HEK293T (cell line): Measurements from ENCODE around the gene CNGB1.

Source experiments
- FOXK2 ChIP-seq: fragments of 450-650 bp; IDR thresholded peaks from 2 replicates; pipeline ENCODE4 v1.6.1; 2016; ENCODE audit warnings: mild to moderate bottlenecking
- FOXM1 ChIP-seq: fragments of 450-650 bp; IDR thresholded peaks from 2 replicates; pipeline ENCODE4 v1.6.1; 2017; ENCODE audit warnings: mild to moderate bottlenecking, borderline replicate concordance

DNA sequence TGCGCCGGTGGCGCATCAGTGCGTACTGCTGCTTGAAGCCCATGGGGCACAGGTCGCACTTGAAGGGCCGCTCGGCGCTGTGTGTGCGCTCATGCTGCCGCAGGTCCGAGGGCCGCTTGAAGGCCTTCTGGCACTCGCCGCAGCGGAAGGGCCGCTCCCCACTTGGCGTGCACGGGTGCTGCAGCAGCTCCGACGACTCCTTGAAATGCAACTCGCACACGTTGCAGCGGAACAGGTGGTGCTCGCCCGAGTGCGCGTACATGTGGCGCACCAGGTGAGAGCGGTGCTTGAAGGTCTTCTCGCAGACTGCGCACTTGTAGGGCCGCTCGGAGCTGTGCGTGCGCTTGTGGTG is 26.2 kb upstream of the CNGB1 start:
- TF ChIP-seq FOXK2, result no peak
- TF ChIP-seq FOXM1, result no peak
